KOPT-K1 (cell line): ENCODE data around the gene GMPPA.

ENCODE experiments used
- H3K27ac ChIP-seq: fragments of 200-600 bp; sonication (generic); 2 replicates; pipeline ENCODE4 v1.5.1; 2016; ENCODE audit warnings: antibody characterized with exemption, mild to moderate bottlenecking, low read depth, low read length; ENCODE audit not compliant: poor library complexity, severe bottlenecking
- H3K36me3 ChIP-seq: fragments of 200-600 bp; sonication (generic); 2 replicates; pipeline ENCODE4 v1.5.1; 2017; ENCODE audit warnings: antibody characterized with exemption, mild to moderate bottlenecking, low read length, moderate library complexity; ENCODE audit not compliant: insufficient read depth
- H3K9me3 ChIP-seq: fragments of 200-600 bp; sonication (generic); 2 replicates; pipeline ENCODE4 v1.5.1; 2017; ENCODE audit warnings: antibody characterized with exemption, low read length, mild to moderate bottlenecking; ENCODE audit not compliant: insufficient read depth, poor library complexity, severe bottlenecking

The GMPPA gene

GRCh38 chr2:219501849-219502248 is 3.2 kb downstream of the GMPPA start:
- H3K9me3 ChIP-seq: no peaks in the 10 kb centered on the region
- H3K27ac ChIP-seq: no peak overlapping the region
- peaks cover 11% of the 10 kb centered on the region; the same call in 1 of the 2 replicates for H3K36me3 ChIP-seq

DNA sequence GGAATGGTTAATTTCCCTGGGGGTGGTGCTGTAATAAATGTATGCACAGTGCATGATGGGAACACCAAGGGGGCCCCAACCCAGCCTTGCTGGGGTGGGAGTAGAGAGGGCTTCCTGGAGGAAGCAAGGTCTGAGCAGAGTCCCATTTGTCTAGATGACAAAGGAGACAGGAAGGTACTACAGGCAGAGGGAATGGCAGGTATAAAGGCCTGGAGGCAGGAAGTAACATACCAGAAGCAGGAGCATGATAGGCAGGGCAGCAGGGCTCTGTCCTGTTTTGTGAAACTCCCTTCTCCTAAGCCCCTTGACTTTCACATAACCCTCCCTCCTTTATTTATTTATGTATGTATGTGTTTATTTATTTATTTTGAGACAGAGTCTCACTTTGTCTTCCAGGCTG is 3.9 kb downstream of the GMPPA start:
- Histone ChIP-seq H3K36me3 (peaks cover 11% of the 10 kb centered on the region; the same call in 1 of the 2 replicates), H3K9me3 (no peaks in the 10 kb centered on the region), H3K27ac (no peak overlapping the region)

DNA sequence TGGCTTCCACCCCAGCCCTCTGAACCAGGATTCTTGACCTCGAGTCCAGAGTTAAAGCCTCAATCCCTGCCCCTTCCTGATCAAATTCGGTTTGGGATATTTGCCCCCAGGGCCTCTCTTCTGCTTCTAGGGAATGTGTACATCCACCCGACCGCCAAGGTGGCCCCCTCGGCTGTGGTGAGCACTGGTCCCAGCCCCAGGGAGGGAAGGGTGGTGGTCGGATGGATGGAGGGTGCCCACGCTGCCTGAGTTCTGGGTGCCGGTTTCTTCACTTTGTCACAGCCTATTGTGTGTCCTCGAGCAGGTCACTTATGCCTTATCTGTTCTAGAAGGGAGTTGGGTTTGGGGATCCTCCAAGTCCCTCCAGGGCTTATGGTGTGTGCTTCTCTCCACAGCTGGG is 6.9 kb downstream of the GMPPA start:
- H3K36me3 ChIP-seq: peaks cover 11% of the 10 kb centered on the region; the same call in 1 of the 2 replicates

DNA sequence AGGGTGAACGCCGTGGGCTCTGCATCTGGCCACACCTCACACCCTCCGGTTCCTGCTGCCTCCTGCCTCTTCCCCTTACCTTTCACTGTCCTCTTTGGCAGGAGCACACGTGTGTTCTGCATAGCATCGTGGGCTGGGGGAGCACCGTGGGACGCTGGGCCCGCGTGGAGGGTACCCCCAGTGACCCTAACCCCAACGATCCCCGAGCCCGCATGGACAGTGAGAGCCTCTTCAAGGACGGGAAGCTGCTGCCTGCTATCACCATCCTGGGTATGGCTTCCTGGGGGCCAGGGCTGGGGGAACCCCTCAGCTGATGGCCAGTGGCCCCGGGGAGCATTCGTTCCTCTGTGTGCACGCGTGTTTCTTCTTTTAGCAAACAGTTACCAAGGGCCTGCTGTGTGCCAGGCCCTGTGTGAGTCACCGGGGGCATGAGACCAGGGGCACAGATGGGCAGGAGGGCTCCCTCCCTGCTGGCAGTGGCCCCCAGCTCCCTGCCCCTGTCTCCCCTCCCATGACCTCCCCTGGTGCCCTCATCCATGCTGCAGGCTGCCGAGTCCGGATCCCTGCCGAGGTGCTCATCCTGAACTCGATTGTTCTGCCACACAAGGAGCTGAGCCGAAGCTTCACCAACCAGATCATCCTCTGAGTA is 7.6 kb downstream of the GMPPA start:
- Histone ChIP-seq H3K9me3 (no peaks in the 10 kb centered on the region), H3K36me3 (peaks cover 11% of the 10 kb centered on the region; the same call in 1 of the 2 replicates), H3K27ac (no peak overlapping the region)

More for the DNA sequence above, 6.9 kb downstream of the GMPPA start:
- no peaks in the 10 kb centered on the region for H3K9me3 ChIP-seq
- no peak overlapping the region for H3K27ac ChIP-seq

- H3K27ac ChIP-seq: no peak overlapping the region
- H3K36me3 ChIP-seq: peaks cover 11% of the 10 kb centered on the region; the same call in 1 of the 2 replicates
- H3K9me3 ChIP-seq: no peaks in the 10 kb centered on the region
These were observed 8.3 kb downstream of the GMPPA start for GRCh38 chr2:219506802-219507526.

DNA sequence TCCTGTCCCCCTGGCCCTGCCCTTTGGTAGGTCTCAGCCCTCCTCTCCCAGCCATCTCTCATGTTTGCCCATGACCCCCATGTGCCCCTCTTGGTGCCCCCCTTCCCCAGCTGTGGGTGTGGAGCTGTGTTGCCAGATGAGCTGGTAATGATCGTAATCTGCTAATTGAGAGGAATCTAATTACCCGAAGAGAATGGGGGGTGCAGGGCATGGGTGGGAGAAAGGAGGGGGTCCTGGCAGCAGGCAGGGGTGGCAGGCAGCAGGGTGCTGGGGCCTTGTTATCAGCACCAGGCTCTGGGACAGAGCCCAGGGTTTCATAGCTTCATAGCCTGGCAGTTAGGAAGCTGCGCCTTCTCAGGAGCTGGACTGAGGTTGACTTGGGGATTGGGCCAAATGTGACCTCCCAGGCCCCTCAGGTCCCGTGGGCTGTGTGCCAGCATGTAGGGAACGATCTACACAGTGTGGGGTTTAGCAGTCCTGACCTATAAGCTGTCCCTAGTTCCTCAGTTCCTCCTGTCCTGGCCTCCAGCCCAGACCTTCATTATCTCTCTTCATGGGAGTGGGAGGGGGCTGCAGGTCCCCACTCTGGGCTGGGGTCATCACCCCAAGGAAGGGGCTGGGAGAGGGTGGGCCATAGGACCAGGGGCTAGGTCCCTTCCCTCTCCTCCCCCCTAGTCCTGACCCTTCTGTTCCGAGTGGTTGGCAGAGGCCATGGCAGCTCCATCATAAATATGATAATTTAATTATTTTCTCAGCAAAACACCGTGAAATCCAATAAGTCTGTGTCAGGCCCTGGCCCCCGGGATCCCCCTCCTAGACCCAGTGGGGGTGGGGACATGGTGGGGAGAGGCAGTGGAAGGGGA is 9.1 kb downstream of the GMPPA start:
- no peak overlapping the region for H3K27ac ChIP-seq
- no peaks in the 10 kb centered on the region for H3K9me3 ChIP-seq
- peaks cover 11% of the 10 kb centered on the region; the same call in 1 of the 2 replicates for H3K36me3 ChIP-seq

DNA sequence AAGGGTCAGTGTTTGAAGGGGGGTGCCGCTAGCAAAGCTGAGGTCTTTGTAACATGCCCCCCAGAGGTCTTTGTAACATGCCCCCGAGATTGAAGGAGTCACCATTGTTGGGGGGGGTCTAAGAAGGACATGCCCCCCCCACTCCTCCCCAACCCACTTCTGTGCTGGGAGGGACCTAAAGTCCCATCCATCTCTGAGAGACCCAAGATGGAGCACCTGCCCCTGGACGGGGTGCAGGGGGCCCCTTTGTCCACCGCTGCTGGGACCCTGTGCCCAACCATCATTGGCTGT is 9.7 kb downstream of the GMPPA start:
- Histone ChIP-seq H3K9me3 (no peaks in the 10 kb centered on the region), H3K36me3 (peaks cover 11% of the 10 kb centered on the region; the same call in 1 of the 2 replicates), H3K27ac (no peak overlapping the region)

DNA sequence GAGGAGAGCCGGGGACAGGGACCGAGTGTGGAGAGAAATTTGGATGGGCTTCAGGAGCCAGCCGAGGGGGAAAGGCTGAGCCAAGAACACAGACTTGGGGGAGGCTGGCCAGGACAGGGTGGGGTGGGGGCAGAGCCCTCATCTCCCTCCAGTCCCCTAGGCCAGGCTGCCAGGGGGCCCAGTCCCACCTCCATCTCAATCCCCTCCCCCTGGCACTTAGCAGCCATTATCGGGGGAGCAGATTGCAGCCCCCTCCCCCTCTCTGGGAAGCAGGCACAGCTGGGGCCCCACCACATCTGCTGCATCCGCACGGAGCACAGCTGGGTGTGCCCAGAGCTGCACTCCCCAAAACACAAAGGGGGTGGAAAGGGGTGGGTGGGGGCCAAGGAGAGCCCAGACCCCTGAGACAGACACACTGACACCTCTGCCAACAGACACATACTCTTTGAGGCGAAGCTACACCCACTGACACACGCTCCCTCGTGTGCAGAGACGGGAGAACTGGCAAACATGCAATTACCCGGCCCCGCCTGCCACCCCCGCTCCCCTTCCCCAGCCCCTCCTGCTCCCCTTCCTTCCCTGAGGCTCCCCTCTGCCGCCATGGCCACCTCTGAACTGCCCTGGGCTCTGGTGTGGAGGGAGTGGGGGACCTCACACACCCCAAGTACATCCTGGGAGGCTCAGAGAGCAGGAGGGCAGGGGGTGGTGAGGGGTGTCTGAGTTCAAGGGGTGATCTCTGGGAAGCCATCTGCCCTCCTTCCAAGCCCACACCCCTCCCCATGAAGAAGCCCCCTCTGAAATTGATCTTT is 10.5 kb downstream of the GMPPA start:
- Histone ChIP-seq H3K36me3 (peaks cover 3% of the 10 kb centered on the region; the same call in 1 of the 2 replicates), H3K27ac (no peak overlapping the region), H3K9me3 (no peaks in the 10 kb centered on the region)

DNA sequence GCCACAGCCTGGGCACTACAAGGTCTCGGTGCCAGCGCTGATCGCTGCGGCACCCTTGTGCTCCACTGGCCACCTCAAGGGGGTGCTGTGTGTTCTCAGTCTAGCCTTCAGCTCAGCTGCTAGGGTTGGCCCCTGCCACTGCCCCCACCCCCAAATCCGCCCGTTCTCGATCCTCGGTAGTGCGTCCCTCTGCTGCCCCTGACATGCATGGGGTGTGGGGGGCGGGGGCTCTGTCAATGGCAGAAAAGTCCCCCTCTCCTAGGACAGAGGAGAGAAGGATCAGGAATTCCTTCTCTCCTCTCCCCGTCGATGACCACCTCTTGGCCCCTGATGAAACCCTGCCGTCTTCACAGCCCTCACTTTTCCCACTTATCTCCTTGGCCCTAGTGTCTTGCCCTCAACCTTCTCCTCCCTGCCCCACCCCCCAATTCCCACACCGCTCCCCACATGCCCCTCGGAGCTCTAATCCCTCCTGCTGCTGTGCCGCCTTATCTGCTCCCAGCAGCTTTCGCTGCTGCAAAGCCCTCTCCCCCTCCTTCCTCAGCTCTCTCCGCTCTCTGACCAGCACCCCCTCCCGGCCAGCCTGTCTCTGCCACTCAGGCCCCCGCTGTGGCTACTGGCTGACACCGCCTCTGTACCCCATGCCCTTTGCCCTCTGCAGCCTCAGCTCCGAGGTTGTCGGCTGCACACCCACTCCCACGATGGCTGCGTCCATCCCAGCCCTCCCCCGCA is 11.3 kb downstream of the GMPPA start:
- Histone ChIP-seq H3K36me3 (no peaks in the 10 kb centered on the region; the same call in 1 of the 2 replicates), H3K9me3 (no peaks in the 10 kb centered on the region), H3K27ac (no peak overlapping the region)

DNA sequence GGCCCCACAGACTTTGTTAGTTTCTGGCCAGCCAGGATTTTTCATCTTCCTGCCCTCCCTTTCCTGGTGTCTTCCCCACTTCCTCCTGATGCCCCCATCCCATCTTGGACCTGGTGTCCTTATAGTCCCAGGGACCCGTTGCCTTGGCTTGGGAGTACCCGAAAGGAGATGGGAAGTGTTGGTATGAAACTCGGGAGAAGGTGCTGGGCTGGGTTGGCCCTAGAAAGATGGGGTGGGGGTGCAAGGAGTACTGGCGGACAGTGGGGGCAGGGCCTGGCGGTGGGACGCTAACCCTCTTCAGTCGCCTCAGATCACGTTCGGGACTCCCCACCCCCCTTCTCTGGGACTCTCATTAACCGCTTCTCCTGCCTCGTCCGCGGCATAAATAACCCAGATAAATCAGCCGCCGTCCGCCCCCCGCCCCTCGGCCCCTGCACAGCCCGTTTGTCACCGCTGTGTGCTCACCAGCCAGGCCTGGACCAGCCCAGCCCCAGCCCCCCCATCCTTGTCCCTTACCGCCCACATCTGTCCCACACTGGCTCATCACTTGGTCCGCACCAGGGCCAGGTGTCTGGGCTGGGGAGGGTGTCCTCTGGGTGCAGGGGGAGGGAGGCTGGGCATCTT is 11.9 kb downstream of the GMPPA start:
- Histone ChIP-seq H3K36me3 (no peaks in the 10 kb centered on the region; the same call in 1 of the 2 replicates), H3K27ac (no peak overlapping the region), H3K9me3 (no peaks in the 10 kb centered on the region)

DNA sequence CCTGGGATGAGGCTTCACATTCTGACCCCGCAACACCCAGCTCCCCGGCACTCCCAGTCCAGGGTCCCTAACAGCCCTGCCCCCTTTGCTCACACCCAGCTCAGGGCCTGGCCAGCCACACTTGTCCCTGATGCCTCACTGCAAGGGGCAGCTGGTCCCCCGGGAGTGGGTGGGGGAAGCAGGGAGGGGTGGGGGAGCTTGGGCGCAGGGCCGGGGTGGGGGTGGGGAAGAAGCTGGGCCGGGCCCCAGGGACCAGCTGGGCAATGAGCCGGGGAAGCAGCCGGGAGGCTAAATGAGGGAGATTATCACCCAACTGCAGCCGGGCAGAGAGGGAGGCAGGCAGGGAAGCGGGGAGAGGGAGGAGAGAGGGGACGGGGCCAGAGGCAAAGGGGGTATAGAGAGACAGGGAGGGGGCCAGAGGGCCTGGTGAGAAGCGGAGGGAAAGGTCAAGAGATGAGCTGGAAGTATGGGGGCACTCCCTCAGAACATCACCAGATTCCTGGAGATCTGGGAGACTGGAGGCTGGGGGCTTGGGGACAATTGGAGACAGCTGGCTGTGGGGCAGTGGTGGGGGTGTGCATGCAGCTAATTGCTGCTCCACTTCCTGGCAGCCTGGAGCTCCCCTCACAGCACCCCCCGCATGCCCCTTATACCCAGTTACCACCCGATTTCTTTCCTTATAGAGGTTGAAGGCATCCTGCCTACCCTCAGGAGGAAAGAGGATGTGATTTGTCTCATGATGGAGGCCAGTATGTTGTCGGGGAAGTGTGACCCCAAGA is 13.0 kb downstream of the GMPPA start:
- Histone ChIP-seq H3K27ac (no peak overlapping the region), H3K9me3 (no peaks in the 10 kb centered on the region)

DNA sequence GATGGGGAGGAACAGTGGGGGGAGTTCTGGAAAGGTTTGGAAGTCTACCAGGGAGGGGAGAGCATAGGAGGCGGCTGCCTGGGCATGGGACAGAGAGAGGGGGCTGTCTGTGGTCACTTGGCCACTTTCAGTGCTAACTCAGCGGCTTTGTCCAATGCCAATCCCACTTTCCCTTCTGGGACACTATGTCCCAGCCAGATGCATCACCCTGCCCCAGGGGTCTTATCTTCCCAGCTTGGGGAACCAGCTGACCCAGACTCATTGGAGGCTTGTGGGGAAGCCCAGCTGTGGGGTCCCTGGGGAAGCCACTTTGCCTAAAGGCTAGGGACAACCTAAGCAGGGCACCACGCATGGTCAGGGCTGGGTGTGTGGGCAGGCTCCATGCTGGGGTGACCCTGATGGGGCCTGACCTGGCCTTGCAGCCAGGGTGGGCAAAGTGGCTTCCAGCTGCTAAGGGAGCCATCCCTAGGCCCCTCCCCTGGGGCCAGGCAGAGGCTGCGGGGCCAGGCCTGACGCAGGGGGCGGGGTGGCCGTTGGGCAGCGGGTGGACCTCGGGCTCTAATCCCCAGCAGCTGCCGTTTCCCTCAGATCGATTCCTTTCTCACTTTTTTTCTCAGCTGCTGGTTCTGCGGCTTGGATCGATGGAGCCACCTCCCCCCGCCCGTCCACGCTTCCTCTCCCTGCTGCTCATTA is 14.0 kb downstream of the GMPPA start:
- H3K36me3 ChIP-seq: no peaks in the 10 kb centered on the region

More for the DNA sequence above, 13.0 kb downstream of the GMPPA start:
- no peaks in the 10 kb centered on the region for H3K36me3 ChIP-seq

GRCh38 chr2:219513787-219514186 is 15.1 kb downstream of the GMPPA start:
- Histone ChIP-seq H3K9me3 (no peaks in the 10 kb centered on the region), H3K36me3 (no peaks in the 10 kb centered on the region), H3K27ac (no peak overlapping the region)

More for the DNA sequence above, 14.0 kb downstream of the GMPPA start:
- H3K27ac ChIP-seq: no peak overlapping the region
- no peaks in the 10 kb centered on the region for H3K9me3 ChIP-seq
